Measurements from ENCODE around the gene IRGC.
A peak's percentile ranks its signal among the peaks of the same experiment; 100 is the strongest.
"Not testable (repeated sequence)": the region's sequence is repeated elsewhere in the genome, so short reads cannot be mapped to it uniquely, and the experiment has no call there.

IRGC gene

GRCh38 chr19:43759515-43759914 is 43.6 kb downstream of the IRGC start:
- peak; percentile 62 for DNase-seq

DNA sequence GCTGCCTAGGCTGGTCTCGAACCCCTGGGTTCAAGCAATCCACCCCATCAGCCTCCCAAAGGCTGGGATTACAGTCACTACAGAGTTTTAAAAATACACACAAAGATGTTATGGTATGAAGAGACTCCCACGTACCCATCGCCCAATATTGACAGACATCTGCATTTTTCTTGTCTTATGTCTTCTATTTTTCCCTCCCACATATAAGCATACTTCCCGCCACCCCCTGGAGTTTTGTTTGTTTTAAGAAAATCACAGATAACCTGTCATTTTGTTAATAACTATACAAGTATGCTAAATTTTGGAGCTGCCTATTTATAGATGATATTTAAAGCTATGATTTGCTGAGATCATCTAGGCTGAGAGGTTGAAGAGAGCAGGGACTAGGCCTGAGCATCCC is 45.1 kb downstream of the IRGC start:
- DNase-seq: no peak

DNA sequence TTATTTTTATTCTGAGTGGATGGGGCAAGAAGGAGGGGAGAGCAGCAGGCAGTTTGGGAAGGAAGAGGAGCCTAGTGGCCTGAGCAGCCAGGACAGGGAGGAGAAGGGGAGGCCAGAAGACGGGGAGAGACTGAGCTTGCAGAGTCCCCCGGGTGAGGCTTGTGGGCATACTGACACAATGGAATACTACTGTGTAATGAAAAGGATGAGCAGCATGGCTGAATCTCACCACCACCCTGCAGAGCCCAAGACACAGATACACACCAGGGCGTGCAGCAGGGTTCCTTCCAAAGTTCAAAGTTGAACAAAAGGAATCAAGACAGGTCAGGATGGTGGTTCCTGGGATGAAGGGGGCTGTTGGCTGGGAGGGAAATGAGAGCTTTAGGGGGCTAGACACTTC is 46.9 kb downstream of the IRGC start:
- no peak for DNase-seq

DNA sequence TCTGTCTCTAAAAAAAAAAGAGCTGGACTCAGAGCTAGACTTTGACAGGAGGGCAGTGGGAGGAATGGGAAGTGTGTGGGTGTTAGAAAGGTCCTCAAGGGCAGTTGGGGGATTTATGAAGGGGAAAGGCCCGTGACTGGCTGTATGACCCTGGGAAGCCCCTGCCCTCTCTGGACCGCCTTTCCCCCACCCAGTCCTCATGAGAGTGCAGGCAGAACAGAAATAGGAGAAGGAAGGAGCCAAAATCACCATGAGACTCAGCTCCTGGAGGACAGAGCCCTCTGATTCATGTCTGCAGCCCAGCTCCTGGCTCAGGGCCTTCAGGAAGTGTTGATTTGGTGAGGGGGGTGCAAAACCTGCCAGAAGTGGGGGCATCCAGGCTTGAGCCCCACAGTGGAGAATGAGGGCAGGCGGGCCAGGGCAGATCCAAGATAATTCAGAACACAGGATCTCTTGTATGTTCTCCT is 47.6 kb downstream of the IRGC start:
- DNase-seq: peak; percentile 28

DNA sequence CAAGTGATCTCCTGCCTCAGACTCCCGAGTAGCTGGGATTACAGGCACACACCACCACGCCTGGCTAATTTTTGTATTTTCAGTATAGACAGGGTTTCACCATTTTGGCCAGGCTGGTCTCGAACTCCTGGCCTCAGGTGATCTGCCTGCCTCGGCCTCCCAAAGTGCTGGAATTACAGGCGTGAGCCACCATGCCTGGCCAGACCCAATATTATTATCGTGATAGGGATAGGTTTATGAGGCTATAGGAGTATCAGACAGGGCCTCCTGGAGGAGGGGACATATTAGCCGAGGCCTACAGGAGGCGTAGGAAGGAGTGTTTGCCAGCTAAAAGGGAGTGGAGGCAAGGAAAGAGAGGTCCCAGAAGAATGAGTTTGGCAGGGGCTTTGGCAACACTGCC is 48.8 kb downstream of the IRGC start:
- DNase-seq: not testable (repeated sequence)

DNA sequence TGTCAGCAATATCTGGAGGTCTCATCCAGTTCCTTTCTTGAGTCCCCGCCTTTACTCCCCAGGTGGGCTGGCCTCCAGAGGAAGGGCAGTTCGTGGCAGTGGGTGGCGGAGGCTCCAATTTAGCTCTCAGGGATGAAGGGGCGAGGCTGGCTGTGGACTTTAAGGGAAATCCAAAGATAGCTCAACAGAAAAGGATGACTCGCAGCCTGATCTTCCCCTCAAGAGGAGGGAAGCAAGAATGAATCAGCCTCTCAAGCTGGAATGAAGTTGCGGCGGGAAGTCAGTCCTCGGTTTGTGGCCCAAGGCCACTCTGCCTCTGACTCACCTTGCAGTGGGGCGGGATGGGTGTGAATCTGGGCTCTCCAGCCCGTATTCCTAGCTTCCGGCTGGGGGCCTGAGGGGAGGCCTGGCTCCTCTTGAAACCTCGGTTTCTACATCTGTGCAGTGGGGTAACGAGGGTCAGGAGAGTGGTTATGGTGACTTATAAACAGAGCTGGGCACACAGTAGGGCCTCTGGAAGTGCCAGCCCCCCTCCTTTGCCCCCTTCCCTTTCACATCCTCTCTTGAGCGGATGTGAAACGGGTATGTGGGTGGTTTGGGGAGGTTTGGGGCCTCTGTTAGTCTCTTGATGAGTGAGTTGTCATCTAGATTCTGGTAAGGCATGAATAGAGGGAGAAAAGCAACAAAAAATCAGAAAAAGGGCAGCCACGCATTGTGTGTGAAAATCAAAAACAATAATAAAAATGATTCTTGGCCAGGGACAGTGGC is 49.4 kb downstream of the IRGC start:
- peak; percentile 98 for DNase-seq

DNA sequence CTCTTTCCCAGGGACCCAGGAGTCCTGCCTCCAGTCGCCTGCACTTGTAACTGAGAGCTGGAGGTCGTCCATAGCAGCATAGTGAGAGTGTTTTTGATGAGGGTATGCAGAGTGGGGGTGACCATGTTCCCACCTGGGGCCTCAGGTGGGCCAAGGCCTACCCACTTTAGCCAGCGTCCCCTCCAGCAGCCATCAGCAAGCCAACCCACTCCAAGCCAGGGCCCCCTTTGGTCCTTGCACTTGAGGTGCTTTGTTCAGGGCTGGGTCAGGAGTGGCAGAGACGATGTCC is 50.8 kb downstream of the IRGC start:
- DNase-seq: no peak

DNA sequence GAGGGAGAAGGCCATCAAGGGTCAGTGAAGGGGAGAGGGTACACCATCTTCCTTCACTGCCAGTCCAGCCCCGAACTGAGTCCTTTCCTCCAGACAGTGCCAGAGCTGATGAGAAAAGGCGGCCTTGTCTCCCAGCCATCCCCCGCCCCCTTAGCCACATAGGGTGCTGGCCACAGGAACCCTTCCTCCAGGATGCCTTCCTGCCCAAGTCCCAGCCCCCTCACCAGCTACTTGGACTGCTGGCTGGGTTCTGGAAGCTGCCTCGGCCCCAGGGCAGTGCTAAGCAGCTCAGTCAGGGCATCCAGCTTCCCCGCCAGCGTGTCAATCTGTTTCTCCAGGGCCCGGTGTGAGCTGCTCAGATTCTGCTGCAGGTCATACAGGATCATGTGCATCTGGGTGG is 51.4 kb downstream of the IRGC start:
- DNase-seq: no peak

DNA sequence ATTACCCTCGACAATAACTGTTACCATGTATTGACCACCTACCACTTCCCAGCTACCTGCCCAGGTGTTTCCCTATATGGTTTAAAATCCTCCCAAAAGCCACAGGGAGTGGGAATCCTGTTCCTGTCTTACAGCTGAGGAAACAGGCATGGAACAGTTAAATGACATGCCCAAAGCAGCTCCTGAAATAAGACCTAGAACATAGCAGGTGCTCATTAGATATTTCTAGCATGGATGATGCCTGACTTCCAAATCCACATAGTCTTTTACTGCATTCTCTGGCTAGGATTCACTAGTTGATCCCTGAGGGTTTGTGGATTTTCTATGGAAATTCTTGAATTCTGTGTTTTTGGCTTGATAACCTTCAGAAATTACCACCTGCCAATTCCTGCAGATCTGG is 51.9 kb downstream of the IRGC start:
- DNase-seq: no peak

DNA sequence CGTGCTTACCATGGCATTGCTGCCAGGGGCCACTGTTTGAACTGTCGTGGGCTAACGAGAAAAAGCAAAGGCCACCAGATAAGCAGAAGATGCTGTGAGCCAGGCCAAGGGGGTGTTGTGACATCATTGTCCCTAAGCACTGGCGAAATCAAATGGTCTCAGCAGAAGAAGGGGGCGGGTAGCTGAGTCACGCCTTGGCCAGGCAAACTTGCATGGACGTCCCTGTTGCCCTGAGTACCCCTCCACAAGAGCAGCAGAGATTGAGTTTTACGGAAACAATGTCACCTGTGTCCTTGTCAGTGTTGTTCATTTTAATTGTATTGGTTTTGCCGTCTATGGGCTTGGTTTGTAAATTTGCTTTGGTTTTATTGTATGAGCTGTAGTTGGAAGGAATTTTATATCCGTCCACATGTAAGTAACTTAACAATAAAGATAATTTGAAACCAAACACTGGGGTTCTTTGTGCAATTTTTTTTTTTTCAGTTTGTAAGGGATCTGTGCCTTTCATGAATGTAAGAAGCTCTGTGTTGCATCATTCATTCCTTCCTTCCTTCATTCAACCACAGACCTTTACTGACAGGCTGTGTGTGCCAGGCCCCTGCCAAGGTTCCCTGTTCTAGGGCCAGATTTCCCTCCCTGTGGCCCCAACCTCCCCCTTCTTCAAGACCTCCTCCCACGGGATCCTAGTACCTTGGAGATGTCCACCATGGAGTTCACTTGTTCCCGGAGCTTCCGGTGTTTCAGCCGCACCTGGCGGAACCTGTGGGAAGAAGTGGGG is 52.6 kb downstream of the IRGC start:
- no peak for DNase-seq

DNA sequence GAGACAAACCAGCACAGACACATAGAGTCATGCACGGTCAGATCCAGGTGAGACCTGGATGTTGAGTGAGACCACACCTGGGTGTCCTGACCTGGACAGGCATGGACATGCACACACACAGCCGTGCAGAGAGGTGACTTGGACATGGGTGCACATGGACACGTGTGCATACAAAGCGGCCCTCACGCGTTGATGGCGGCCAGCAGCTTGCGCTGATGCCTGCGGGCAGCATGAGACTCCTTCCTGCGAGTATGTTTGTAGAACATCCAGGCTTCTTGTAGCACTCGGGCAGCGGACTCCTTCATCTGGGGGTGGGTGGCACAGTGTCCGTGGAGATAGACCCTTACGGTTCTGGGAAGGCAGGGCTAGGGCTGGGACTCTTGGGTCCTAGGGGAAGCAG is 53.4 kb downstream of the IRGC start:
- no peak for DNase-seq
